Tibial nerve (tissue), 4 donors: ENCODE data around the gene QPRT.

ENCODE experiments used
- EP300 ChIP-seq, 2 donors: sonication (generic); formaldehyde crosslinking; IDR thresholded peaks; one replicate each; pipeline ENCODE4 v1.6.1; 2017; ENCODE audit warnings: antibody characterized with exemption in 2 of 2, mild to moderate bottlenecking in 1 of 2
- POLR2A ChIP-seq, 2 donors: fragments of 450-650 bp; IDR thresholded peaks; one replicate each; pipeline ENCODE4 v1.6.1; 2017; ENCODE audit warnings: antibody characterized with exemption in 2 of 2, mild to moderate bottlenecking in 2 of 2, moderate library complexity in 2 of 2
- TF ChIP-seq, protein P1 (sequence below), 5 experiments: fragments of 200-600 bp in 3 of 5; fragments of 450-650 bp in 2 of 5; sonication (generic) in 3 of 5; IDR thresholded peaks; one replicate each; pipeline ENCODE4 v1.5.1; 2016 to 2019; ENCODE audit warnings: antibody characterized with exemption in 5 of 5, mild to moderate bottlenecking in 3 of 5, moderate library complexity in 2 of 5

DNA sequence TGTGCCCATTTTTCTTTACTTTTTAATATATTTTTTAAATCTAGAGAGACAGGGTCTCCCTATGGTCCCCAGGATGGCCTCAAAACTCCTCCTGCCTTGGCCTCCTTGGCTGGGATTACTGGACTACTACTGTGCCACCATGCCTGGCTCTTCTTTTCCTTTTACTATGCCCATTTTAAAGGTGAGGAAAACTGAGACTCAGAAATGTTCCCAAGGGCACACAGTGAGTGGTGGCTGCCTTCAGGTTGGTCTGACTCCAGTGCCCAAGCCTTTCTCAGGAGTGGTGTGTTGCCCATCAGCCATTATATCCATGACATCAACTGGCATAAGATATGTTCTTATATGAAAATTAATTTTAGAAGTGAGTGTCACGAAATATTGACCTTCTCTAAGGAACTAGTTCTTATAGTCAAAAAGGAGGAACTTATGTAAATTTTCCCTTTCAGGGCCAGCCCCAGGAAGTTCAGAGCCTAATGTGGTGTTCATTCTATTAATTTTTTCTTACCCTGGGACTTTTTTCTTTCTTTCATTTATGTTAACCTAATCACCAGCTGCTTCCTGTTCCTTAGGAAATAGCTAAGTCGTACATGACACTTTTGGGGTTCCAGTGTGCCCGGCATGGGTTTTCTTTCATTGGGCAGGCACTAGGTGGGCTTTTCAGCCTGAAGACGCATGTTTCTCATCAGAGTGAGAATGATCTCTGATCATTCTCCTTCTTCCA, 33.8 kb upstream of the QPRT start:
- TF ChIP-seq, protein P1, sequence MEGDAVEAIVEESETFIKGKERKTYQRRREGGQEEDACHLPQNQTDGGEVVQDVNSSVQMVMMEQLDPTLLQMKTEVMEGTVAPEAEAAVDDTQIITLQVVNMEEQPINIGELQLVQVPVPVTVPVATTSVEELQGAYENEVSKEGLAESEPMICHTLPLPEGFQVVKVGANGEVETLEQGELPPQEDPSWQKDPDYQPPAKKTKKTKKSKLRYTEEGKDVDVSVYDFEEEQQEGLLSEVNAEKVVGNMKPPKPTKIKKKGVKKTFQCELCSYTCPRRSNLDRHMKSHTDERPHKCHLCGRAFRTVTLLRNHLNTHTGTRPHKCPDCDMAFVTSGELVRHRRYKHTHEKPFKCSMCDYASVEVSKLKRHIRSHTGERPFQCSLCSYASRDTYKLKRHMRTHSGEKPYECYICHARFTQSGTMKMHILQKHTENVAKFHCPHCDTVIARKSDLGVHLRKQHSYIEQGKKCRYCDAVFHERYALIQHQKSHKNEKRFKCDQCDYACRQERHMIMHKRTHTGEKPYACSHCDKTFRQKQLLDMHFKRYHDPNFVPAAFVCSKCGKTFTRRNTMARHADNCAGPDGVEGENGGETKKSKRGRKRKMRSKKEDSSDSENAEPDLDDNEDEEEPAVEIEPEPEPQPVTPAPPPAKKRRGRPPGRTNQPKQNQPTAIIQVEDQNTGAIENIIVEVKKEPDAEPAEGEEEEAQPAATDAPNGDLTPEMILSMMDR (IDR thresholded peaks at IDR 0.05), result no peak
- no peak for TF ChIP-seq EP300 (IDR thresholded peaks at IDR 0.05)
- TF ChIP-seq POLR2A (IDR thresholded peaks at IDR 0.05), result no peak
